GM19193 (cell line): ENCODE data around the gene SNX14.

Source experiments
- POLR2A ChIP-seq: IDR thresholded peaks from 4 replicates; pipeline ENCODE4 v1.6.1; 2011; ENCODE audit not compliant: insufficient read depth, insufficient read length; ENCODE audit errors: extremely low read depth

The SNX14 gene

DNA sequence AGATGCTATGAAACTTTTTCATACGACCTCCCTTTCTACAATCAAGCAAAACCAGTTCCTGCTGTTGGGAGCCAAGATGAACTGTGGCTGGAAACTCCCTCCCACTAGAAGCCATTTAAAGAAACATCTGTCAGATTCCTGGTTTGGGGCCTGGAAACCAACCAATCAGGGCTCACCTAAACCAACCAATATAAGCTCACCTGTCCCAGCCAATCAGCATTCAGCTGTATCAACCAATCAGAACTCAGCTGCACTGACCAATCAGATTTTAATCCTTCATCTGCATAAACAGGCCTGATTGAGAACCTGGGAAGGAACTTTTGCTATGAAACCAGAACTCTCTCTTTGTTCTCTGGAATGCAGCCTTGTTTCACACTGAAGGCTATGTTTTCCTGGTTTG is 42.4 kb downstream of the SNX14 start:
- TF ChIP-seq POLR2A: no peak

DNA sequence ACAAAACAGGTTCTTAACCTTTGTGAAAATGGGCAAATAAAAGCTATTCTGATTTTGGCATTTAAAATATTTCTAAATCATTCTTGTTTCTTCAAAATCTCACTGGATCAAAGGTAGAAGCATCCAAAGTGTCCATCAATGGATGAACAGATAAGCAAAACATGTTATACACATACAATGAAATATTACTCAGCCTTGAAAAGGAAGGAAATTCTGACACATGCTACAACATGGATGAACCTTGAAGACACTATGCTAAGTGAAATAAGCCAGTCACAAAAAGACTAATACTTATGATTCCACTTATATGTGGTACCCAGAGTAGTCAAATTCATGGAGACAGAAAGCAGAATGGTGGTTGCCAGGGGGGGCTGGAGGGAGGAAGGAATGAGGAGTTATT is 45.9 kb downstream of the SNX14 start:
- no peak for TF ChIP-seq POLR2A

DNA sequence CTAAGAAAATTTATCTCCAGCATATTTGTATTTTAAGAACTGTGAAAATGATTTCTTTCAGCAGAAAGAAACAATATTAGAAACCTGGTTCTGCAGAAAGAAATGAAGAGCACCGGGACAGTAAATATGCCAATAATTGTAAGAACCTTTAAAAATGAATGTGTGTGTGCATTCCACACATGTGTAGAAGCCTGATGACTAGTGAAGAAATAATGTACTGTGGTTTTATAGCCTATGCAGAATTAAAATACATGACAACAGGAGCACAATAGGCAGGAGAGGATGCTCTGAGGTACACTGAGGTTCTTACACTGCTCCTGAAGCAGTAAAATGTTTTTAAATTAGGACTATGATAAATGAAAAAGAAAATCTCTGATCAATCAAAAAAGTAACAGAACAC is 48.9 kb downstream of the SNX14 start:
- TF ChIP-seq POLR2A: no peak

DNA sequence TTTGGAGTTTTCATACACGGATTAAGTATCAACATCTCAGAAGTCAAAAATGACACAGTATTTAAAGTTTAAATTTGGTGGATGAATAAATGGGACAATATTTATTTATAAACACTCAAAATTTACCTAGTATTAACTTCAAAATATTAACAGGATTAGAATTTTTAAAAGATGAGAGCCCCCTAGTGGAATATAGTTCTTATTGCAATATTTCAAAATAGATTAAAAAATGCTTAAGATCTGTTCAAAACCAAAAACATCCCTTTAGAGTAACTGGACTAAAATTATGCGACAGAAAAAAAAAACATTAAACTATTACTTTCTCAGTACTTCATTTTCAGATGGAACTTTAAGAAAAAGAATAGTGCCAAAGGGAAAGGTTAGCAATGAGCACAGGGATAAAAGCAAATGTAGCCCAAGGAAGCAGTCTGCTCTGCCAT is 56.6 kb downstream of the SNX14 start:
- TF ChIP-seq POLR2A: no peak

DNA sequence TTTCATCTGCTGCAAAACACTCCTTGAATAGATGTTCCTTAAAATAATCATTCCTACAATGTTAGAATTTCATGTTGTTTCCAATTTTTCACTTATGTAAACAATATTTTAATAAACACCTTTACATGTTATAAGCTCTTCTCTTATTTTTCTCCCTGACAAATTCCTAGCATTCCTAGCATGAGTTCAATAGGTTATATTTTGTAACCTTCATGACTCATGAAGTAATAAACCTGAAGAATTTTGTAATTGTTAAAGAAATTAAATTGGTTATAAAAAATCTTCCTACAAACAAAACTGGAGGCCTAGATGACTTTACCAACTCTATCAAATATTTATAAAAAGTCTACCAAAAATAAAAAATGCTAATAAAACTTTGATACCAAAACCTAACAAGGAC is 77.5 kb downstream of the SNX14 start:
- TF ChIP-seq POLR2A: no peak

DNA sequence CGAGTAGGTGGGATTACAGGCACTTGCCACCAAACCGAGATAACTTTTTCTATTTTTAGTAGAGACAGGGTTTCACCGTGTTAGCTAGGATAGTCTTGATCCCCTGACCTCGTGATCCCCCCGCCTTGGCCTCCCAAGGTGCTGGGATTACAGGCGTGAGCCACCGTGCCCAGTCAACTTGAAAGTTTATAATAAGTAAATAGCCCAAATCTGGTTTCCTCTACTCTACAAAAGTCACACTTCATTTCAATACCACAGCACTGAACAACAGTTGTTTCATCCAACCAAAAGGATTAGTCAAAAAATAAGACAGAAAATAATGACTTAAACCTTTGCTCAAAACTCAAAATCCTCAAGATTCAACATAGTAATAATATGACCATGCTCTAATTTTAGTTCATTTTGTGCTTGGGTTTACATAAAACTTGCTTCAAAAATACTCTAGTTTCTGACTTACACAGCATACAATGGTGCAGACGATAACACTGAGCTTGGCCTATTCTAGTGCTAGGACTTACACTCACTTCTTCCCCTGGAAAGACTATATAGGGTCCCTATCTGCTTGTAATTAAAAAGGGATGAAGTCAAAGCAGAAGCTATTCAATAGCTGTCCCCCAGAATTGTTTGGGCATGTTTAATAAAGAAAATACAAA is 87.1 kb downstream of the SNX14 start:
- no peak for TF ChIP-seq POLR2A

DNA sequence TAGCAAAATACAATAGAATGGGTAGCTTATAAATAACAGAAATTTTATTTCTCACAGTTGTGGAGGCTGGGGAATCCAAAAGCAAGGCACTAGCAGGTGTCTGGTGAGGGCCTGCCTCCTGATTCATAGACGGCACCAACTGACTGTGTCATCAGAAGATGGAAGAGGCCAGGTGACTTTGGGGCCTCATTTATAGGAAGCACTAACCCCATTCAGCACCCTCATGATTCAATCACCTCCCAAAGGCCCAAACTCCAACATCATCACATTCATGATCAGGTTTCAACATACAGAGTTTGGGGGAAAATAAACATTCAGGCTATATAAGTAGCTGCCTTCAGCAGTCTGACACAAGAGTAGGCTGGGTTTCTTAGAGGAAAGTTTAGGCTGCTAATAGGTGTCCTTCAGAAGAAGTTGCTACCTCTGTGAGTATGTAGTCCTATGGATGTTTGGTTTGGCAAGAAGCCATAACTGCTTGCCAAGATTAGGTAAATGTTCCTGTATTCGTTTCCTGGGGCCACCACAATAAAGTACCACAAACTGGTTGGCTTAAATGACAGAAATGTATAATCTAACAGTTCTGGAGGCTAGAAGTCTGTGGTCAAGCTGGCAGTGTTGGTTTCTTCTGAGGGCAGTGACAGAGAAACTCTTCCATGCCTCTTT is 94.9 kb downstream of the SNX14 start:
- TF ChIP-seq POLR2A: no peak

DNA sequence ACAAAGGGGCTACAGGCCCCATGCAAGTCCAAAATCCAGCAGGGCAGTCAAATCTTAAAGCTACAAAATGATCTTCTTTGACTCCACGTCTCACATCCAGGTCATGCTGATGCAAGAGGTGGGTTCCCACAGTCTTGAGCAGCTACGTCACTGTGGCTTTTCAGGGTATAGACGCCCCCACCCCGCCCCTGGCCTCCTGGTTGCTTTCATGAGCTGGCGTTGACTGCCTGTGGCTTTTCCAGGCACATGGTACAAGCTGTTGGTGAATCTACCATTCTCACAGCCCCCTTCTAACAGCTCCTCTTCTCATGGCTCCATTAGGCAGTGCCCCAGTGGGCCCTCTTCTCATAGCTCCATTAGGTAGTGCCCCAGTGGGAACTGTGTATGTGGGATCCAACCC is 96.8 kb downstream of the SNX14 start:
- TF ChIP-seq POLR2A: no peak

DNA sequence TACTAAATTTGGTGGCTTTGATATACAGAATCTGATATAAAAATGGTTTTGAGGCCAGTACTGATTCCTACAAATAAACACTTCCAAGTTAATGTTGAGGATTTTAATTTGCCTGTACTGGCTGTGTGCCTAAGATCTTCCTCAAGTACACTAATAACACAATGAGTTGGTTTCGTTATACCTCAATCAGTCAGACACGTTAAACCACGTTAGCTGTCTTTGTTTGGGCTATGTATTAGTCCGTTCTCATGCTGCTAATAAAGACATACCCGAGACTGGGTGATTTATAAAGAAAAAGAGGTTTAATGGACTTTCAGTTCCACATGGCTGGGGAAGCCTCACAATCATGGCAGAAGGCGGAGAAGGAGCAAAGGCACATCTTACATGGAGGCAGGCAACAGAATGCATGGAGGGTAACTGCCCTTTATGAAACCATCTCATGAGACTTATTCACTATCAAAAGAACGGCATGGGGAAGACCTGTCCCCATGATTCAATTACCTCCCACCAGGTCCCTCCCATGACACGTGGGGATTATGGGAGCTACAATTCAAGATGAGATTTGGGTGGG is 97.6 kb downstream of the SNX14 start:
- TF ChIP-seq POLR2A: no peak

DNA sequence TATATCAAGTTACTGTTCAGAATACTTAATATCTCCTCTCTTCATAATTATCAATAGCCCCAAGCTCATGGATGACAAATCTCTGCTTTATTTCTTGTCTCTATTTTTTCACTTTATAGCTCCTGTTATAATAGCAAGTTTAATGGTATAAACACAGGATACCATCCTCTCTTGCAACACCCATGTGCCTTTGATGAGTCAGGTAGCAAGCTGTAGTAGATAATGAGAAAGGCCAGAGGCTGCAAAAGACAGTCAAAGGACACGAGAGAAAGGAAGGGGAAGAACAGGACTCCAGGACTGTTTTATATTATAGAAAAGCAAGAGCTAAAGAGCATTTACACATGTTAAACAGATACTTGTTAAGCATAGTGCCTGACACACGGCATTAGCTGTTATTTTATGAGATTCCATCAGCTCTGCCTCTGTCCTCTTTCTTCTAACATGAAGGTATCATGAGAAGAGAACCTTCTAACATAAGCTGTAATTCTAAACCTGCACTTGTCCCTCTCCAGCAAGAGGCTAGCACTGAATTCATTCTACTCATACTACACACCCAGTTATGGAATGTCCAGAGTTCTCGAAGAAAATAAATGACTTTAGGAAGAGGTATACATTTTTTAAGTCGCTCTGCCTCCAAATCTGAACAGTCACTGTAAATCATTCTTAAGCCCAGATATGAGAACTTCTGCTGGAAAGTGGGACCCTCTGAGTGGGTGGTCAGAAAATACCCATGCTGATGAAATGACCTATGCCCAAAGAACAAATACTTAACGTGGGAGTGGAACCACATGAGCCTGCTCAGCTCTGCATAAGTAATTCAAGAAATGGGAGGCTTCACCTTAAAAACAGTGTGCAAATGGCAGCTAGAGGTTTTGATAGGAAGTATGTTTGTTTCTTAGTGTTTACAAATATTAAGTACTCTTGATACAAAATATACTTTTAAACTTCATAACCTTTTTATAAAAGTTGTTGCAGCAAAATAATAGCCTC is 98.8 kb downstream of the SNX14 start:
- TF ChIP-seq POLR2A: no peak

DNA sequence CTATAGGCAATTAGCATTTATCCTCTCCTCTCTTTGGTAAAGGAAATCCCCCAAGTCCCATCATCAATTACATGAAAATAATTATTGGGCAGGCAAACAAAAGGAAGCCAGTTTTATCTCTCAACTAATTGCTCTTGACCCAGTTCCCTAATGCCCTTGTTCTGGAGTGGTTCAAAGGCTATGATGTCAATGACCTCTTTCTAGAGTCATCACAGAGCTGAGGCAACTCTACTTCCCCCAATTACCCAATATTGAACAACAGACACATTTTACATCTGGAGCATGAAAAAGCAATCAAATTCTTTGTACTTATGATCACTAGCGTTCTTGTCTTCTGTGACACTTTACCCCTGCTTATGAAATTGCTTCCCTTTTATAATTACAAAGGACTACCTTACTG is 100.3 kb downstream of the SNX14 start:
- TF ChIP-seq POLR2A: no peak

DNA sequence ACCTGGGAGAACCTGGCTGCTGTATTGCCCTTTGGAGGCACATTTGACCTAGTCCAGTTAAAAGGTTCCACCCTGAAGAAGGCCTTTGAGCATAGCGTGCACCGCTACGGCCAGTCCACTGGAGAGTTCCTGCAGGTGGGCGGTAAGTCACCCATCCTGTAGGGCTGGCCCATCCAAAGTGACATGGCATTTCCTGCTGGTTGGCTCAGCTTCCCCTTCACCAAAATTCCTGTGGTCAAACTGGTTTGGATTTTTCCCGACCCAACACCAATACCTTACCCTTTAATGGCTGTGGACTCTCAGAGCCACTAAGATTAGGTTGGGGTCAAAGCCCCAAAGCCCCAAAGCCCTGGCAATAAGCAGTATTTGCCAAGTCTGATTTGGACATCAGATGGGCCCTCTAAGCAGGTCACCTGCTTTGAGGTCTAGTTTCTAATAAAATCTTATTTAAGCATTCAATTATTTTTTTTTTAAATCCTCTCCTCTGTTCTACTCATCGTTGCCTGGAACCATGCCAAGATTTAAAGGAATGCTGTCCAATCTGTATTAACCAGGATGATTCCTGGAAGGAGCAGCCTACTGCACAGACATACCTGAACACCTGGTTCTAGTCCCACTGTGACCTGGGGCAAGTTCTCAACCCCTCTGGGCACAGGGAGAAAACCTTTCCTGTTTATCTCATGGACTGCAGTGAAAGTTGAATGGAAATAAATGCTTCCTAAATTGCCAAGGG is 103.0 kb downstream of the SNX14 start:
- TF ChIP-seq POLR2A: no peak

DNA sequence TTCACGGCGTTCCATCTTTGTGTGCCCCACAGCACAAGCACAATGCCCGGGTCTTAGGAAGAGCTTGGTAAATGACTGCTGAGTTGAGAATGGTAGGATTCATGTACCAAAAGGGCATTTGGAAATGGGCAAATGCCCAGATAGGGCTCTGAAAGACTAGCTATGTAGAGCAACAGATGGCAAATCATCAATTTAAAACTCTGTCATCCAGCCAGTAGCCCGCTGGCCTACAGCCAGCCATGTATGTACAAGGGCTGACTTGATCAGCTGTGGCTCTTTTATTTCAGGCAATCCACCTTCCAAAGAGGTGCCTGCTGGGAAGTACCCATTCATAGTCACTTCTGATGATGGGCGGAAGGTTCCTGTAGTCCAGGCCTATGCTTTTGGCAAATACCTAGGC is 108.7 kb downstream of the SNX14 start:
- TF ChIP-seq POLR2A: no peak

DNA sequence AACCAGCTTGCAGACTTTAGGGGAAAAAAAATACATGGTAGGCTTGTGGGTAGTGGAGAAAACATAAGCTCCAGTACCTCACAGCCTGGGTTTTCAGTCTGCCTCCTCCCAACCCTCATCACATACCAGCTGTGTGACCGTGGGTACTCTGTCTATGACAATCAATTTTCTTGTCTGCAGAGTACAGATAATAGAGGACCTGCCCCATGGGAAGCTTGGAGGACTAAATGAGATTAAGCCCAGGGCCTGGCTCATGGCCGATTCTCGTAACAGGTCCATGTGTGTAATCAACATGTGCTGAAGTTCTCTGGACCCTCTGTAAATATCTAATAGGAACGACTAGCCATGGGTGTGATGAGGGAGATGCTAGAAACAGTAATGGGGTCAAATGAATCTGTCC is 109.8 kb downstream of the SNX14 start:
- TF ChIP-seq POLR2A: no peak

DNA sequence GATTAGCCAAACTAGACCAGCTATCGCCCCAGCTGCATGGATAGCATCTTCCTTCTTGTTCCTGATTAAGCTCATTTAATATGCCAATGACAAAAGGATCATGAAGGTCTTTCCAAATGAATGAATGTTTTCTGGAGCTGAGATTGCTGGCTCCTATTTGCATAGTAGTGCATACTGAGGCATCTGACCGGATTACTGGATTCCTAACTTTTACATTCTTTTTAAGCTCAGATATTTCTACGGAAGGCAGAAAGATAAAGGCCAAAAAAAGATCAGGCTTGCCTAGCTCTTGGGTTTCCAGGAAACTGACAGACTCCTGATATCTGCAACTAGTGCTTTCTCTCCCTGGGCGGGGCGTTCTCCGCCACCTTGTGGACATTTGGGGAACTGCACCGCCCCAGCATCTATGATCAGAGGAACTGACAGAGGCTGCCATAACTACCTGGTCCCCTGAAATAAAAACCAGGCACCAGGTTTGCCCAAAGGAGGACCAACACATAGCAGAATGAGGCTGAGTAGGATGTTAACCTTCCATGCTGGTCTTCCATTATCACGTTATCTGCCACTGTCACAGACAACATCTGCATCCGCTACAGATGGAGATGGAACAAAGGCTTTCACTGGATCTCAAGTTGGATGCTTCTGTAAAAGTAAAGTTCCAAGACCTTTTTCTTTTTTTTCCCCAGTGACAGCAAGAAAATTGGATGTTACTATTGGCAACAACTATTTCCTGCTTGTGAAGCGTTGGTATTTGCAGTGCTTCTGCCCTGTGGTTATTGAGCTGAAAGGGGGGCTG is 110.6 kb downstream of the SNX14 start:
- TF ChIP-seq POLR2A: no peak
